Mesothelial cell of epicardium (in vitro differentiated cells): ENCODE results near the gene C14orf180. TPM values are rescaled to one million over a fixed set of nuclear protein-coding genes. Genes with fewer than 3 reads are reported as not detected.

Experiments used
- DNase-seq, 2 experiments: peaks; one replicate each; pipeline ENCODE4 v3.0.0; 2021; ENCODE audit warnings: low spot score in 2 of 2; ENCODE audit not compliant: unreplicated experiment in 2 of 2
- H3K27ac Mint-ChIP-seq: 2 replicates; pipeline ENCODE4 v1.8.0; 2021; ENCODE audit warnings: mixed read lengths
- H3K27me3 Mint-ChIP-seq: 2 replicates; pipeline ENCODE4 v1.8.0; 2021; ENCODE audit warnings: low read depth, mixed read lengths
- H3K36me3 Mint-ChIP-seq: 2 replicates; pipeline ENCODE4 v1.8.0; 2021; ENCODE audit warnings: mixed read lengths
- H3K4me1 Mint-ChIP-seq: 2 replicates; pipeline ENCODE4 v1.8.0; 2021; ENCODE audit warnings: mixed read lengths
- H3K4me3 Mint-ChIP-seq: 2 replicates; pipeline ENCODE4 v1.8.0; 2021; ENCODE audit warnings: mild to moderate bottlenecking, moderate library complexity, mixed read lengths
- H3K9me3 Mint-ChIP-seq: 2 replicates; pipeline ENCODE4 v1.8.0; 2021; ENCODE audit warnings: mixed read lengths
- total RNA-seq: library from RNA; stranded (reverse); gene quantifications from 3 replicates; pipeline ENCODE4 v1.2.1, GENCODE V29; 2021
- TF ChIP-seq, protein P1 (sequence below): fragments of 200-600 bp; sonication (generic); IDR thresholded peaks from one replicate; pipeline ENCODE4 v1.5.0; 2021; ENCODE audit warnings: antibody characterized with exemption; ENCODE audit not compliant: unreplicated experiment

C14orf180 gene
- total RNA-seq, 1 donor from 2014 or later: 0.36 TPM

DNA sequence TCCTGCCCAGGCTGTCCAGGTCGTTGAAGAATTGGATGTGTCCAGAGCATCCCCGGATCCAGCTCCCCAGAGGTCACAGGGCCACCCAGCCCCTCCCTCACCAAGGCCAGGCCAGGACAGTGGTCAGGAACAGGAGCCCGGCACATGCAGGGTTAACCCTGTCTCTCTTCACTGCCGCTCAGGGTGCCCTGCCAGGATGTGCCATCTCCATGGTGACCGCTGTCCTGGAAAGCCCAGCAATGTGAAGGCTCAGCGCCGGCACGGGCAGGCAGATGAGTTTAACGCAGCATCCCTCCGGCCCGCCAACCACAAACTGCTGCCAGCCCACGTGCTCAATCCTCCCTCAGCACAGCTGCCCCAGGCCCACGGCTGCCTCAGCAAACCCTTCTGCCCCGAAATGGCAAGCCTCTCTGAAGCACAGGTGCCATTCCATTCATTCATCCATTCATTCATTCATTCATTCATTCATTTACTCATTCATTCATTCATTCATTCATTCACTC is 20.6 kb downstream of the C14orf180 start:
- Mint-ChIP-seq H3K27me3 (peaks cover 53% of the 10 kb centered on the region), H3K27ac (no peak overlapping the region), H3K4me3 (no peak overlapping the region), H3K36me3 (no peaks in the 10 kb centered on the region), H3K9me3 (no peaks in the 10 kb centered on the region), H3K4me1 (peaks cover 5% of the 10 kb centered on the region)
- TF ChIP-seq, protein P1, sequence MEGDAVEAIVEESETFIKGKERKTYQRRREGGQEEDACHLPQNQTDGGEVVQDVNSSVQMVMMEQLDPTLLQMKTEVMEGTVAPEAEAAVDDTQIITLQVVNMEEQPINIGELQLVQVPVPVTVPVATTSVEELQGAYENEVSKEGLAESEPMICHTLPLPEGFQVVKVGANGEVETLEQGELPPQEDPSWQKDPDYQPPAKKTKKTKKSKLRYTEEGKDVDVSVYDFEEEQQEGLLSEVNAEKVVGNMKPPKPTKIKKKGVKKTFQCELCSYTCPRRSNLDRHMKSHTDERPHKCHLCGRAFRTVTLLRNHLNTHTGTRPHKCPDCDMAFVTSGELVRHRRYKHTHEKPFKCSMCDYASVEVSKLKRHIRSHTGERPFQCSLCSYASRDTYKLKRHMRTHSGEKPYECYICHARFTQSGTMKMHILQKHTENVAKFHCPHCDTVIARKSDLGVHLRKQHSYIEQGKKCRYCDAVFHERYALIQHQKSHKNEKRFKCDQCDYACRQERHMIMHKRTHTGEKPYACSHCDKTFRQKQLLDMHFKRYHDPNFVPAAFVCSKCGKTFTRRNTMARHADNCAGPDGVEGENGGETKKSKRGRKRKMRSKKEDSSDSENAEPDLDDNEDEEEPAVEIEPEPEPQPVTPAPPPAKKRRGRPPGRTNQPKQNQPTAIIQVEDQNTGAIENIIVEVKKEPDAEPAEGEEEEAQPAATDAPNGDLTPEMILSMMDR: no peak
- DNase-seq: no peak

- Mint-ChIP-seq H3K4me1 (peaks cover 5% of the 10 kb centered on the region), H3K27ac (no peak overlapping the region), H3K4me3 (no peak overlapping the region), H3K36me3 (no peaks in the 10 kb centered on the region), H3K9me3 (no peaks in the 10 kb centered on the region), H3K27me3 (peaks cover 56% of the 10 kb centered on the region)
- TF ChIP-seq, protein P1: no peak
- DNase-seq: no peak
Observed at GRCh38 chr14:104600805-104601204, 21.2 kb downstream of the C14orf180 start.

DNA sequence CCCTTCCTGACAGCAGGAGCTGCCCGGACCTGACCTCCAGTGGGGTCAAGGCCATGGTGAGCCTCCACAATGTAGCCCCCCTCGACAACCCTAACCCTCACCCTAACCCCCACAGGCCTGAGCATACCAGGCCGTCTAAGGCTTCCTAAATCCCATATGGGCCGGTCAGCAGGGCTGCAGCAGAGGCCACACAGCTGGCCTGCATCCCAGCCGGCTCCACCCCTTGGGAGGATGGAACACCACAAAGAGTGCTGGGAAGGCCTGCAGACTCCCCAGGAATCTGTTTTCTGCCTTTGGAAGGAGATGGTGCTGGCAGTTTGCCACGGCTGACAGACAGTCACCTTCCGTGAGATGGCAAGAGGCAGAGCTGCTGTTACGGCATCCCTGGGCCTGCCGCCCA is 22.2 kb downstream of the C14orf180 start:
- no peak overlapping the region for H3K27ac Mint-ChIP-seq
- H3K36me3 Mint-ChIP-seq: no peaks in the 10 kb centered on the region

GRCh38 chr14:104602315-104602932 is 22.9 kb downstream of the C14orf180 start:
- DNase-seq: no peak
- H3K36me3 Mint-ChIP-seq: no peaks in the 10 kb centered on the region
- no peaks in the 10 kb centered on the region for H3K9me3 Mint-ChIP-seq
- H3K4me1 Mint-ChIP-seq: peaks cover 5% of the 10 kb centered on the region
- TF ChIP-seq, protein P1: no peak
- H3K27me3 Mint-ChIP-seq: peaks cover 67% of the 10 kb centered on the region
- no peak overlapping the region for H3K27ac Mint-ChIP-seq
- H3K4me3 Mint-ChIP-seq: no peak overlapping the region

More for the DNA sequence above, 22.2 kb downstream of the C14orf180 start:
- H3K9me3 Mint-ChIP-seq: no peaks in the 10 kb centered on the region
- H3K27me3 Mint-ChIP-seq: peaks cover 61% of the 10 kb centered on the region
- TF ChIP-seq, protein P1: no peak
- no peak overlapping the region for H3K4me3 Mint-ChIP-seq
- DNase-seq: peak in 1 of 2 experiments; percentile 38
- H3K4me1 Mint-ChIP-seq: peaks cover 5% of the 10 kb centered on the region

GRCh38 chr14:104602933-104603325 is 23.4 kb downstream of the C14orf180 start:
- peaks cover 70% of the 10 kb centered on the region for H3K27me3 Mint-ChIP-seq
- H3K4me1 Mint-ChIP-seq: peaks cover 5% of the 10 kb centered on the region
- no peaks in the 10 kb centered on the region for H3K36me3 Mint-ChIP-seq
- H3K9me3 Mint-ChIP-seq: no peaks in the 10 kb centered on the region
- H3K4me3 Mint-ChIP-seq: no peak overlapping the region
- no peak overlapping the region for H3K27ac Mint-ChIP-seq
- TF ChIP-seq, protein P1: no peak
- DNase-seq: no peak
